ENCODE data around the gene RB1.
"Not testable (repeated sequence)": the region's sequence is repeated elsewhere in the genome, so short reads cannot be mapped to it uniquely, and the experiment has no call there.

The RB1 gene

GRCh38 chr13:48414501-48414900, 111.0 kb downstream of the RB1 start:
- TF ChIP-seq CTCF (IDR thresholded peaks at IDR 0.05; ENCODE audit: borderline replicate concordance, insufficient read depth, low read depth, low read length): no peak
- no peak overlapping the region for H3K4me3 ChIP-seq (ENCODE audit: low read depth, low read length)

- TF ChIP-seq CTCF (IDR thresholded peaks at IDR 0.05; ENCODE audit: borderline replicate concordance, insufficient read depth, low read depth, low read length): no peak
These were observed 112.0 kb downstream of the RB1 start for GRCh38 chr13:48415516-48415915.

GRCh38 chr13:48422003-48422402, 118.5 kb downstream of the RB1 start:
- H3K4me3 ChIP-seq (ENCODE audit: low read depth, low read length): not testable (repeated sequence)

More at GRCh38 chr13:48415516-48415915, 112.0 kb downstream of the RB1 start:
- H3K4me3 ChIP-seq (ENCODE audit: low read depth, low read length): no peak overlapping the region

GRCh38 chr13:48424212-48424611, 120.7 kb downstream of the RB1 start:
- no peak overlapping the region for H3K4me3 ChIP-seq (ENCODE audit: low read depth, low read length)
- TF ChIP-seq CTCF (IDR thresholded peaks at IDR 0.05; ENCODE audit: borderline replicate concordance, insufficient read depth, low read depth, low read length): no peak

GRCh38 chr13:48426052-48426451, 122.5 kb downstream of the RB1 start:
- no peak overlapping the region for H3K4me3 ChIP-seq (ENCODE audit: low read depth, low read length)
- no peak for TF ChIP-seq CTCF (IDR thresholded peaks at IDR 0.05; ENCODE audit: borderline replicate concordance, insufficient read depth, low read depth, low read length)

- not testable (repeated sequence) for H3K4me3 ChIP-seq (ENCODE audit: low read depth, low read length)
These were observed 123.3 kb downstream of the RB1 start for GRCh38 chr13:48426755-48427298.

GRCh38 chr13:48429036-48429435, 125.5 kb downstream of the RB1 start:
- H3K4me3 ChIP-seq (ENCODE audit: low read depth, low read length): no peak overlapping the region
- TF ChIP-seq CTCF (IDR thresholded peaks at IDR 0.05; ENCODE audit: borderline replicate concordance, insufficient read depth, low read depth, low read length): no peak

GRCh38 chr13:48429886-48430285, 126.3 kb downstream of the RB1 start:
- H3K4me3 ChIP-seq (ENCODE audit: low read depth, low read length): no peak overlapping the region
- TF ChIP-seq CTCF (IDR thresholded peaks at IDR 0.05; ENCODE audit: borderline replicate concordance, insufficient read depth, low read depth, low read length): no peak
